ENCODE measurements around the gene ADAMTS13. TPM values are rescaled to one million over a fixed set of nuclear protein-coding genes. Genes with fewer than 3 reads are reported as not detected.

The ADAMTS13 gene
- total RNA-seq, 1 donor from 2014 or later, result 2.0 TPM

- no peaks in the 10 kb centered on the region for H3K36me3 ChIP-seq
- intact Hi-C loops (cut with DNase I), result no loop called here
- H3K9me3 ChIP-seq, result no peaks in the 10 kb centered on the region
- TF ChIP-seq CTCF (IDR thresholded peaks at IDR 0.05), result no peak
- ATAC-seq (no peak), DNase-seq (no peak)
- H3K4me3 ChIP-seq, result no peak overlapping the region
- no peak overlapping the region for H3K27ac ChIP-seq
- no peaks in the 10 kb centered on the region for H3K27me3 ChIP-seq
- peaks cover 13% of the 10 kb centered on the region for H3K4me1 ChIP-seq
Measured at GRCh38 chr9:133457748-133458147, 35.6 kb downstream of the ADAMTS13 start.

- Histone ChIP-seq H3K4me1 (peaks cover 13% of the 10 kb centered on the region), H3K27me3 (no peaks in the 10 kb centered on the region), H3K27ac (peak overlapping the region; percentile 89), H3K4me3 (peak overlapping the region; percentile 59), H3K36me3 (no peaks in the 10 kb centered on the region), H3K9me3 (no peaks in the 10 kb centered on the region)
- no peak for DNase-seq
- no peak for TF ChIP-seq CTCF (IDR thresholded peaks at IDR 0.05)
- no peak for ATAC-seq
- intact Hi-C loops (cut with DNase I), result no loop called here
Measured at GRCh38 chr9:133458643-133459312, 36.6 kb downstream of the ADAMTS13 start.

GRCh38 chr9:133459476-133460404 is 37.6 kb downstream of the ADAMTS13 start, which contains the start of gene CACFD1:
Gene CACFD1 (plus strand): TSS chr9:133459978. CDS start chr9:133460067, 89 bp downstream.
- peak; percentile 99 for DNase-seq
- peak within 1 kb of the TSS; percentile 89 for H3K27ac ChIP-seq

GRCh38 chr9:133460405-133461175 is 38.4 kb downstream of the ADAMTS13 start:
- peaks cover 7% of the 10 kb centered on the region for H3K36me3 ChIP-seq
- ATAC-seq, result peak; percentile 29
- no peaks in the 10 kb centered on the region for H3K27me3 ChIP-seq
- H3K9me3 ChIP-seq, result no peaks in the 10 kb centered on the region
- peak; percentile 89 for DNase-seq
- intact Hi-C loops (cut with DNase I), result no loop called here
- peak overlapping the region; percentile 59 for H3K4me3 ChIP-seq
- H3K27ac ChIP-seq, result peak overlapping the region; percentile 89
- no peak for TF ChIP-seq CTCF (IDR thresholded peaks at IDR 0.05)
- peaks cover 13% of the 10 kb centered on the region for H3K4me1 ChIP-seq

More at GRCh38 chr9:133459476-133460404, 37.6 kb downstream of the ADAMTS13 start, which contains the start of gene CACFD1:
- peak; percentile 88 for ATAC-seq
- Histone ChIP-seq H3K27me3 (no peaks in the 10 kb centered on the region), H3K4me3 (peak within 1 kb of the TSS; percentile 59), H3K4me1 (peaks cover 13% of the 10 kb centered on the region), H3K9me3 (no peaks in the 10 kb centered on the region), H3K36me3 (no peaks in the 10 kb centered on the region)
- TF ChIP-seq CTCF (IDR thresholded peaks at IDR 0.05), result no peak
- intact Hi-C loops (cut with DNase I), result no loop called here

GRCh38 chr9:133461975-133462374 is 39.8 kb downstream of the ADAMTS13 start:
- ATAC-seq (no peak), DNase-seq (no peak)
- Histone ChIP-seq H3K36me3 (peaks cover 10% of the 10 kb centered on the region), H3K27me3 (no peaks in the 10 kb centered on the region), H3K4me3 (no peak overlapping the region), H3K4me1 (peaks cover 13% of the 10 kb centered on the region), H3K9me3 (no peaks in the 10 kb centered on the region), H3K27ac (no peak overlapping the region)
- intact Hi-C loops (cut with DNase I), result no loop called here
- no peak for TF ChIP-seq CTCF (IDR thresholded peaks at IDR 0.05)

Measured in upper lobe of right lung (tissue), 1 donor.